Measurements from ENCODE around the gene METTL4. TPM values are rescaled to one million over a fixed set of nuclear protein-coding genes. Genes with fewer than 3 reads are reported as not detected.
A peak's percentile ranks its signal among the peaks of the same experiment; 100 is the strongest.

METTL4 gene
- total and polyA plus RNA-seq, 2 donors (not counting 3 experiments of a cell fraction or from before 2014, with no cell fraction given), result 8.3 to 17.4 TPM

DNA sequence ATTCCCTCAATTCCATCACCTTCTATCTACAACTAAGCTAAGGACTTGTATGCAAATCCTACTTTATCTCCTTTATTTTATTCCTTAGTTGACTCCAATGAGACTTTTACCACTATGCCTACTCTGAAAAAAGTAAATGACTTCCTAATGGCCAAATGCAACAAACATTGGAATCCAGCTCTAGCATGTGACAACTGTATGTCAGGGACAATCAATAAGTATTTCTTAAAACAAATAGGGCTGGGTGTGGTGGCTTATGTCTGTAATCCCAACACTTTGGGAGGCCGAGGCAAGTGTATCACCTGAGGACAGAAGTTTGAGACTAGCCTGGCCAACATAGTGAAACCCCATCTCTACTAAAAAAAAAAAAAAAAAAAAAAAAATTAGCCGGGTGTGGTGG is 21.8 kb downstream of the METTL4 start:
- dilution Hi-C loops (cut with MboI; ENCODE audit: extremely low pct_ligation_motif_present, low sequenced_read_pairs), result no loop called here
- Histone ChIP-seq H3K9ac (replicated peaks; ENCODE audit: extremely low read depth, insufficient read depth, low read length) (no peak overlapping the region), H3K27me3 (ENCODE audit: control insufficient read depth in 2 of 2, insufficient read depth in 2 of 2, low read length in 2 of 2) (no peaks in the 10 kb centered on the region), H3K27ac (ENCODE audit: insufficient read depth, low read depth, low read length) (no peak overlapping the region), H2AFZ (ENCODE audit: low read depth, low read length) (no peak overlapping the region), H4K20me1 (replicated peaks; ENCODE audit: control insufficient read depth, extremely low read depth, insufficient read depth, low read length) (no peaks in the 10 kb centered on the region), H3K4me1 (ENCODE audit: control insufficient read depth, extremely low read depth, insufficient read depth, low read length) (no peaks in the 10 kb centered on the region), H3K9me3 (replicated peaks; ENCODE audit: control insufficient read depth, insufficient read depth, low read length) (no peaks in the 10 kb centered on the region), H3K79me2 (ENCODE audit: control insufficient read depth, insufficient read depth, low read length) (no peaks in the 10 kb centered on the region), H3K4me3 (replicated peaks in 1 of 3; ENCODE audit: insufficient read depth in 1 of 3, low read depth in 1 of 3, low read length in 3 of 3) (no peak overlapping the region), H3K4me2 (ENCODE audit: insufficient read depth, low read length) (no peak overlapping the region), H3K9me1 (replicated peaks; ENCODE audit: control insufficient read depth, extremely low read depth, insufficient read depth, low read length) (no peaks in the 10 kb centered on the region), H3K36me3 (ENCODE audit: control insufficient read depth in 2 of 2, extremely low read depth in 1 of 2, insufficient read depth in 2 of 2, low read length in 2 of 2) (peaks cover 0 to under 1% of the 10 kb centered on the region in 2 experiments)
- BruUV-seq (replicated peaks), result no TSS peak
- DNase-seq (ENCODE audit: low read depth, low spot score), result no peak
- ChIA-PET CTCF (interaction anchor here (1.2 to 5.6 kb wide), 3 partner anchors 444 to 963 kb away, joined by 3 to 151 read pairs (median 85); no protein-coding TSS in a partner anchor), POLR2A (no interaction called here)
- intact Hi-C loops (cut with micrococcal nuclease), result no loop called here
- no peak for FAIRE-seq
- TF ChIP-seq FOS (IDR thresholded peaks at IDR 0.05; ENCODE audit: borderline replicate concordance, insufficient read depth, low read length), result no peak
- TF ChIP-seq, protein P1, sequence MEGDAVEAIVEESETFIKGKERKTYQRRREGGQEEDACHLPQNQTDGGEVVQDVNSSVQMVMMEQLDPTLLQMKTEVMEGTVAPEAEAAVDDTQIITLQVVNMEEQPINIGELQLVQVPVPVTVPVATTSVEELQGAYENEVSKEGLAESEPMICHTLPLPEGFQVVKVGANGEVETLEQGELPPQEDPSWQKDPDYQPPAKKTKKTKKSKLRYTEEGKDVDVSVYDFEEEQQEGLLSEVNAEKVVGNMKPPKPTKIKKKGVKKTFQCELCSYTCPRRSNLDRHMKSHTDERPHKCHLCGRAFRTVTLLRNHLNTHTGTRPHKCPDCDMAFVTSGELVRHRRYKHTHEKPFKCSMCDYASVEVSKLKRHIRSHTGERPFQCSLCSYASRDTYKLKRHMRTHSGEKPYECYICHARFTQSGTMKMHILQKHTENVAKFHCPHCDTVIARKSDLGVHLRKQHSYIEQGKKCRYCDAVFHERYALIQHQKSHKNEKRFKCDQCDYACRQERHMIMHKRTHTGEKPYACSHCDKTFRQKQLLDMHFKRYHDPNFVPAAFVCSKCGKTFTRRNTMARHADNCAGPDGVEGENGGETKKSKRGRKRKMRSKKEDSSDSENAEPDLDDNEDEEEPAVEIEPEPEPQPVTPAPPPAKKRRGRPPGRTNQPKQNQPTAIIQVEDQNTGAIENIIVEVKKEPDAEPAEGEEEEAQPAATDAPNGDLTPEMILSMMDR (IDR thresholded peaks at IDR 0.05; ENCODE audit: extremely low read depth in 1 of 2, insufficient read depth in 1 of 2, low read depth in 1 of 2, low read length in 2 of 2), result no peak
- TF ChIP-seq GATA2 (IDR thresholded peaks at IDR 0.05; ENCODE audit: insufficient read depth, insufficient read length, low read depth, low read length), result no peak
- TF ChIP-seq POLR2A (IDR thresholded peaks at IDR 0.05; ENCODE audit: low read depth, low read length), result no peak

DNA sequence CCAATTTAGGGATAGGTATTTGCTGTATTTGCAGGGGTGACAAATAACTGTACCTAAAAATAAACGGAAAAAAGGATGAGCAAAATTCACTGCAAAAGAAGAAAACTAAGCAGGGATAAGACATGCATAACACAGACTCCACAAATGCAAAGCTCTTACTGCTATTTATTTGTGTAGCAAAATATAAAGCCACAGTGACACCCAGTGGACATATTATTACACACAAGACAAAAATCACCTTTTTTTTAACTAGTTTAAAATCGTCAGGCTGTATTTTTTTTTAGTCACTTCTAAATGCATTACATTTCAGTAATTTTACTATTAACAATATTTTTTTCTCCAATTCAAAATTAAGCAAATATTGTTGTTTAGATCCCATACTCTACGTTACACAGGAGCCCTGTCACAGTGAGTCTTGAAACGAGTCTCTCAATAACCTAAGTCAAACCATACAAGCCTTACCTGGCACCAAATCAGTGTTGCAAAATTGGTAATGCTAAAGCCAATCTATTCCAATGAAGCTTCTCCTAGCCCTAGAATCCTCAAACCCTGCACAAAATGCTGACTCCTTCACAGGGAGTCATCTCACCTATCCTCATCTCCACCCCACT is 23.7 kb downstream of the METTL4 start:
- ChIA-PET CTCF (interaction anchor here (0.6 to 5.6 kb wide), 39 partner anchors 10 to 1923 kb away, joined by 3 to 151 read pairs (median 5); partner anchors contain the start of gene SMCHD1), POLR2A (no interaction called here)
- H3K27ac ChIP-seq (ENCODE audit: insufficient read depth, low read depth, low read length), result no peak overlapping the region
- peak; percentile 60 for DNase-seq (ENCODE audit: low read depth, low spot score)
- dilution Hi-C loops (cut with MboI; ENCODE audit: extremely low pct_ligation_motif_present, low sequenced_read_pairs), result no loop called here
- BruUV-seq (replicated peaks), result no TSS peak
- H3K9me1 ChIP-seq (replicated peaks; ENCODE audit: control insufficient read depth, extremely low read depth, insufficient read depth, low read length), result no peaks in the 10 kb centered on the region
- intact Hi-C loops (cut with micrococcal nuclease), result loop anchor here (1.0 kb wide), 3 partner anchors 442 to 1683 kb away; no protein-coding TSS in a partner anchor
- H3K79me2 ChIP-seq (ENCODE audit: control insufficient read depth, insufficient read depth, low read length), result no peaks in the 10 kb centered on the region
- peaks cover 0 to 6% of the 10 kb centered on the region in 2 experiments for H3K36me3 ChIP-seq (ENCODE audit: control insufficient read depth in 2 of 2, extremely low read depth in 1 of 2, insufficient read depth in 2 of 2, low read length in 2 of 2)
- no peak for TF ChIP-seq EZH2 (IDR thresholded peaks at IDR 0.05; ENCODE audit: borderline replicate concordance, low read depth, low read length, severe bottlenecking)
- TF ChIP-seq, protein P1 (IDR thresholded peaks at IDR 0.05; ENCODE audit: extremely low read depth in 1 of 2, insufficient read depth in 1 of 2, low read depth in 1 of 2, low read length in 2 of 2), result peak; percentile 6 to 28
- no peaks in the 10 kb centered on the region for H4K20me1 ChIP-seq (replicated peaks; ENCODE audit: control insufficient read depth, extremely low read depth, insufficient read depth, low read length)
- no peak overlapping the region for H2AFZ ChIP-seq (ENCODE audit: low read depth, low read length)
- peak; percentile 86 for FAIRE-seq
- H3K27me3 ChIP-seq (ENCODE audit: control insufficient read depth in 2 of 2, insufficient read depth in 2 of 2, low read length in 2 of 2), result no peaks in the 10 kb centered on the region
- no peak overlapping the region for H3K4me2 ChIP-seq (ENCODE audit: insufficient read depth, low read length)
- H3K9ac ChIP-seq (replicated peaks; ENCODE audit: extremely low read depth, insufficient read depth, low read length), result no peak overlapping the region
- no peaks in the 10 kb centered on the region for H3K4me1 ChIP-seq (ENCODE audit: control insufficient read depth, extremely low read depth, insufficient read depth, low read length)
- H3K4me3 ChIP-seq (replicated peaks in 1 of 3; ENCODE audit: insufficient read depth in 1 of 3, low read depth in 1 of 3, low read length in 3 of 3), result no peak overlapping the region
- H3K9me3 ChIP-seq (replicated peaks; ENCODE audit: control insufficient read depth, insufficient read depth, low read length), result no peaks in the 10 kb centered on the region

Measured in endothelial cell of umbilical vein (primary cell).